ENCODE data around the gene RIPPLY1. TPM values are rescaled to one million over a fixed set of nuclear protein-coding genes. Genes with fewer than 3 reads are reported as not detected.

RIPPLY1 gene
- total RNA-seq: not detected
- not detected for polyA plus RNA-seq

GRCh38 chrX:106903291-106903824, at the start of gene RIPPLY1:
TSS of gene RIPPLY1 (minus strand) at chrX:106903341. CDS start at chrX:106903287, 54 bp downstream.
- POLR2A ChIA-PET: no interaction called here
- H3K27me3 Mint-ChIP-seq: peaks cover 0 to 3% of the 10 kb centered on the region in 2 donors

GRCh38 chrX:106952538-106952937, 49.4 kb upstream of the RIPPLY1 start:
- peaks cover 0 to 3% of the 10 kb centered on the region in 2 donors for H3K27me3 Mint-ChIP-seq
- CTCF ChIA-PET: interaction anchor here (1.1 to 2.0 kb wide), 2 partner anchors 54 to 58 kb away, joined by 4 to 5 read pairs; no protein-coding TSS in a partner anchor

More at GRCh38 chrX:106903291-106903824, at the start of gene RIPPLY1:
- Histone ChIP-seq H3K27ac (ENCODE audit: low read depth, low read length) (no peak within 1 kb of the TSS), H3K4me1 (ENCODE audit: insufficient read depth, low read length) (no peaks in the 10 kb centered on the region), H3K36me3 (ENCODE audit: insufficient read depth, low read length) (no peaks in the 10 kb centered on the region), H3K4me3 (ENCODE audit: low read length) (no peak within 1 kb of the TSS), H3K27me3 (ENCODE audit: insufficient read depth, low read length, poor library complexity, severe bottlenecking) (no peaks in the 10 kb centered on the region), H3K9me3 (ENCODE audit: low read length) (no peaks in the 10 kb centered on the region)
- CTCF ChIA-PET: no interaction called here
- no peaks in the 10 kb centered on the region for H3K9me3 Mint-ChIP-seq
- no peak for DNase-seq
- no peaks in the 10 kb centered on the region for H3K36me3 Mint-ChIP-seq
- H3K4me3 Mint-ChIP-seq: no peak within 1 kb of the TSS
- H3K27ac Mint-ChIP-seq: peak within 1 kb of the TSS in 2 of 8 donors; percentile 8 to 90
- no peaks in the 10 kb centered on the region for H3K4me1 Mint-ChIP-seq

GRCh38 chrX:106952089-106952488, 48.9 kb upstream of the RIPPLY1 start:
- no peaks in the 10 kb centered on the region for H3K36me3 ChIP-seq (ENCODE audit: insufficient read depth, low read length)
- Mint-ChIP-seq H3K9me3 (no peaks in the 10 kb centered on the region), H3K36me3 (peaks cover 0 to 32% (median 5%) of the 10 kb centered on the region in 3 donors), H3K4me3 (no peak overlapping the region), H3K27ac (no peak overlapping the region), H3K4me1 (no peaks in the 10 kb centered on the region), H3K27me3 (peaks cover 0 to 3% of the 10 kb centered on the region in 2 donors)
- H3K4me3 ChIP-seq (ENCODE audit: low read length): no peak overlapping the region
- H3K9me3 ChIP-seq (ENCODE audit: low read length): no peaks in the 10 kb centered on the region
- CTCF ChIA-PET: interaction anchor here (1.1 to 2.0 kb wide), 2 partner anchors 53 to 57 kb away, joined by 4 to 5 read pairs; no protein-coding TSS in a partner anchor
- no peaks in the 10 kb centered on the region for H3K27me3 ChIP-seq (ENCODE audit: insufficient read depth, low read length, poor library complexity, severe bottlenecking)
- POLR2A ChIA-PET: no interaction called here
- no peak for DNase-seq
- no peaks in the 10 kb centered on the region for H3K4me1 ChIP-seq (ENCODE audit: insufficient read depth, low read length)
- no peak overlapping the region for H3K27ac ChIP-seq (ENCODE audit: low read depth, low read length)

More at GRCh38 chrX:106952538-106952937, 49.4 kb upstream of the RIPPLY1 start:
- H3K9me3 Mint-ChIP-seq: no peaks in the 10 kb centered on the region
- Histone ChIP-seq H3K36me3 (ENCODE audit: insufficient read depth, low read length) (no peaks in the 10 kb centered on the region), H3K4me1 (ENCODE audit: insufficient read depth, low read length) (no peaks in the 10 kb centered on the region), H3K9me3 (ENCODE audit: low read length) (no peaks in the 10 kb centered on the region), H3K27ac (ENCODE audit: low read depth, low read length) (no peak overlapping the region), H3K4me3 (ENCODE audit: low read length) (no peak overlapping the region), H3K27me3 (ENCODE audit: insufficient read depth, low read length, poor library complexity, severe bottlenecking) (no peaks in the 10 kb centered on the region)
- no peak for DNase-seq
- no peaks in the 10 kb centered on the region for H3K4me1 Mint-ChIP-seq
- H3K27ac Mint-ChIP-seq: no peak overlapping the region
- no peak overlapping the region for H3K4me3 Mint-ChIP-seq
- POLR2A ChIA-PET: no interaction called here
- peaks cover 0 to 36% (median 5%) of the 10 kb centered on the region in 3 donors for H3K36me3 Mint-ChIP-seq

GRCh38 chrX:106951230-106951629, 48.1 kb upstream of the RIPPLY1 start:
- CTCF ChIA-PET: no interaction called here

GRCh38 chrX:106950381-106950780, 47.2 kb upstream of the RIPPLY1 start:
- POLR2A ChIA-PET: no interaction called here

More at GRCh38 chrX:106951230-106951629, 48.1 kb upstream of the RIPPLY1 start:
- Histone ChIP-seq H3K36me3 (ENCODE audit: insufficient read depth, low read length) (no peaks in the 10 kb centered on the region), H3K27ac (ENCODE audit: low read depth, low read length) (no peak overlapping the region), H3K4me3 (ENCODE audit: low read length) (no peak overlapping the region), H3K4me1 (ENCODE audit: insufficient read depth, low read length) (no peaks in the 10 kb centered on the region), H3K27me3 (ENCODE audit: insufficient read depth, low read length, poor library complexity, severe bottlenecking) (no peaks in the 10 kb centered on the region), H3K9me3 (ENCODE audit: low read length) (no peaks in the 10 kb centered on the region)
- H3K27ac Mint-ChIP-seq: no peak overlapping the region
- peaks cover 0 to 24% (median 5%) of the 10 kb centered on the region in 3 donors for H3K36me3 Mint-ChIP-seq
- no peaks in the 10 kb centered on the region for H3K4me1 Mint-ChIP-seq
- no peak for DNase-seq
- no peak overlapping the region for H3K4me3 Mint-ChIP-seq
- no peaks in the 10 kb centered on the region for H3K9me3 Mint-ChIP-seq
- H3K27me3 Mint-ChIP-seq: peaks cover 0 to 3% of the 10 kb centered on the region in 2 donors
- POLR2A ChIA-PET: no interaction called here

GRCh38 chrX:106949366-106949765, 46.2 kb upstream of the RIPPLY1 start:
- DNase-seq: no peak
- peaks cover 0 to 9% (median 2%) of the 10 kb centered on the region in 3 donors for H3K36me3 Mint-ChIP-seq
- H3K4me1 Mint-ChIP-seq: no peaks in the 10 kb centered on the region
- no peaks in the 10 kb centered on the region for H3K9me3 ChIP-seq (ENCODE audit: low read length)
- no peak overlapping the region for H3K27ac Mint-ChIP-seq
- no peaks in the 10 kb centered on the region for H3K36me3 ChIP-seq (ENCODE audit: insufficient read depth, low read length)
- H3K27me3 Mint-ChIP-seq: peaks cover 0 to 3% of the 10 kb centered on the region in 2 donors
- H3K9me3 Mint-ChIP-seq: no peaks in the 10 kb centered on the region
- H3K4me3 Mint-ChIP-seq: no peak overlapping the region
- no peak overlapping the region for H3K4me3 ChIP-seq (ENCODE audit: low read length)
- CTCF ChIA-PET: interaction anchor here (0.8 kb wide), 1 partner anchor 50 kb away, joined by 3 read pairs; no protein-coding TSS in a partner anchor
- no peak overlapping the region for H3K27ac ChIP-seq (ENCODE audit: low read depth, low read length)
- H3K27me3 ChIP-seq (ENCODE audit: insufficient read depth, low read length, poor library complexity, severe bottlenecking): no peaks in the 10 kb centered on the region
- POLR2A ChIA-PET: no interaction called here
- no peaks in the 10 kb centered on the region for H3K4me1 ChIP-seq (ENCODE audit: insufficient read depth, low read length)

More at GRCh38 chrX:106950381-106950780, 47.2 kb upstream of the RIPPLY1 start:
- Mint-ChIP-seq H3K36me3 (peaks cover 0 to 16% (median 4%) of the 10 kb centered on the region in 3 donors), H3K4me1 (no peaks in the 10 kb centered on the region), H3K9me3 (no peaks in the 10 kb centered on the region), H3K27me3 (peaks cover 0 to 3% of the 10 kb centered on the region in 2 donors), H3K4me3 (no peak overlapping the region), H3K27ac (no peak overlapping the region)
- Histone ChIP-seq H3K27me3 (ENCODE audit: insufficient read depth, low read length, poor library complexity, severe bottlenecking) (no peaks in the 10 kb centered on the region), H3K4me3 (ENCODE audit: low read length) (no peak overlapping the region), H3K9me3 (ENCODE audit: low read length) (no peaks in the 10 kb centered on the region), H3K36me3 (ENCODE audit: insufficient read depth, low read length) (no peaks in the 10 kb centered on the region), H3K27ac (ENCODE audit: low read depth, low read length) (no peak overlapping the region), H3K4me1 (ENCODE audit: insufficient read depth, low read length) (no peaks in the 10 kb centered on the region)
- DNase-seq: no peak
- CTCF ChIA-PET: no interaction called here

GRCh38 chrX:106948641-106949040, 45.5 kb upstream of the RIPPLY1 start:
- Histone ChIP-seq H3K9me3 (ENCODE audit: low read length) (no peaks in the 10 kb centered on the region), H3K4me1 (ENCODE audit: insufficient read depth, low read length) (no peaks in the 10 kb centered on the region), H3K27me3 (ENCODE audit: insufficient read depth, low read length, poor library complexity, severe bottlenecking) (no peaks in the 10 kb centered on the region), H3K4me3 (ENCODE audit: low read length) (no peak overlapping the region), H3K27ac (ENCODE audit: low read depth, low read length) (no peak overlapping the region), H3K36me3 (ENCODE audit: insufficient read depth, low read length) (no peaks in the 10 kb centered on the region)
- ChIA-PET CTCF (no interaction called here), POLR2A (no interaction called here)
- H3K4me1 Mint-ChIP-seq: no peaks in the 10 kb centered on the region
- H3K36me3 Mint-ChIP-seq: peaks cover 0 to 6% (median 2%) of the 10 kb centered on the region in 3 donors
- H3K9me3 Mint-ChIP-seq: no peaks in the 10 kb centered on the region
- no peak overlapping the region for H3K4me3 Mint-ChIP-seq
- DNase-seq: no peak
- peaks cover 0 to 3% of the 10 kb centered on the region in 2 donors for H3K27me3 Mint-ChIP-seq
- H3K27ac Mint-ChIP-seq: no peak overlapping the region

- H3K27ac ChIP-seq (ENCODE audit: low read depth, low read length): no peak overlapping the region
- H3K36me3 Mint-ChIP-seq: peaks cover 0 to 15% (median 3%) of the 10 kb centered on the region in 3 donors
- ChIA-PET CTCF (no interaction called here), POLR2A (no interaction called here)
- no peaks in the 10 kb centered on the region for H3K9me3 ChIP-seq (ENCODE audit: low read length)
- H3K27me3 ChIP-seq (ENCODE audit: insufficient read depth, low read length, poor library complexity, severe bottlenecking): no peaks in the 10 kb centered on the region
- peaks cover 0 to 3% of the 10 kb centered on the region in 2 donors for H3K27me3 Mint-ChIP-seq
- H3K27ac Mint-ChIP-seq: no peak overlapping the region
- no peak overlapping the region for H3K4me3 ChIP-seq (ENCODE audit: low read length)
- H3K4me3 Mint-ChIP-seq: no peak overlapping the region
- no peaks in the 10 kb centered on the region for H3K36me3 ChIP-seq (ENCODE audit: insufficient read depth, low read length)
- H3K4me1 Mint-ChIP-seq: no peaks in the 10 kb centered on the region
- H3K9me3 Mint-ChIP-seq: no peaks in the 10 kb centered on the region
- no peaks in the 10 kb centered on the region for H3K4me1 ChIP-seq (ENCODE audit: insufficient read depth, low read length)
- no peak for DNase-seq
Measured at GRCh38 chrX:106946464-106946863, 43.3 kb upstream of the RIPPLY1 start.
